ENCODE data around the gene EPAS1.

DNA sequence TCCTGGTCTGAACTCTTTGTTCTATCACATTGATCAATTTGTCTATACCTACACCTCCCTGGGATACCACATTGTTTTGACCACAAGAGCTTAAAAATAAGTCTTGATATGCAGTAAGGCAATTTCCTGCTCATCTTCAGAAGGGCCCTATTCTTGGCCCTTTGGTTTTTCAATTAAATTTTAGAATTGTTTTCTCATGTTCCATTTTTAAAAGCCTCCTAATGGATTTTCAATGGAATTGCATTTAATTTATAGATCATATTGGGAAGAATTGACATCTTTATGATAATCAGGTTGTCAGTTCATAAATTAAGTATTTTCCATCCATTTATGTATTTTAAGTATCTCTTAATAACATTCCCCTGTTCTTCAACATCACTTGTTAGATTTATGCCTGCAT is 47.6 kb upstream of the EPAS1 start:
- TF ChIP-seq, protein P1, sequence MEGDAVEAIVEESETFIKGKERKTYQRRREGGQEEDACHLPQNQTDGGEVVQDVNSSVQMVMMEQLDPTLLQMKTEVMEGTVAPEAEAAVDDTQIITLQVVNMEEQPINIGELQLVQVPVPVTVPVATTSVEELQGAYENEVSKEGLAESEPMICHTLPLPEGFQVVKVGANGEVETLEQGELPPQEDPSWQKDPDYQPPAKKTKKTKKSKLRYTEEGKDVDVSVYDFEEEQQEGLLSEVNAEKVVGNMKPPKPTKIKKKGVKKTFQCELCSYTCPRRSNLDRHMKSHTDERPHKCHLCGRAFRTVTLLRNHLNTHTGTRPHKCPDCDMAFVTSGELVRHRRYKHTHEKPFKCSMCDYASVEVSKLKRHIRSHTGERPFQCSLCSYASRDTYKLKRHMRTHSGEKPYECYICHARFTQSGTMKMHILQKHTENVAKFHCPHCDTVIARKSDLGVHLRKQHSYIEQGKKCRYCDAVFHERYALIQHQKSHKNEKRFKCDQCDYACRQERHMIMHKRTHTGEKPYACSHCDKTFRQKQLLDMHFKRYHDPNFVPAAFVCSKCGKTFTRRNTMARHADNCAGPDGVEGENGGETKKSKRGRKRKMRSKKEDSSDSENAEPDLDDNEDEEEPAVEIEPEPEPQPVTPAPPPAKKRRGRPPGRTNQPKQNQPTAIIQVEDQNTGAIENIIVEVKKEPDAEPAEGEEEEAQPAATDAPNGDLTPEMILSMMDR (conservative IDR thresholded peaks at IDR 0.05 in 1 of 2, IDR thresholded peaks at IDR 0.05 in 1 of 2; ENCODE audit: extremely low read depth in 1 of 2, insufficient read depth in 1 of 2, low read depth in 1 of 2, low read length in 2 of 2), result no peak
- TF ChIP-seq EZH2 (IDR thresholded peaks at IDR 0.05; ENCODE audit: borderline replicate concordance, low read length), result no peak

Measured in mammary epithelial cell (primary cell).